Measurements from ENCODE around the gene MCAM. TPM values are rescaled to one million over a fixed set of nuclear protein-coding genes. Genes with fewer than 3 reads are reported as not detected.

The MCAM gene
- total and polyA plus RNA-seq, 2 donors (not counting 3 experiments of a cell fraction or from before 2014, with no cell fraction given) = 1,027 to 2,543 TPM

DNA sequence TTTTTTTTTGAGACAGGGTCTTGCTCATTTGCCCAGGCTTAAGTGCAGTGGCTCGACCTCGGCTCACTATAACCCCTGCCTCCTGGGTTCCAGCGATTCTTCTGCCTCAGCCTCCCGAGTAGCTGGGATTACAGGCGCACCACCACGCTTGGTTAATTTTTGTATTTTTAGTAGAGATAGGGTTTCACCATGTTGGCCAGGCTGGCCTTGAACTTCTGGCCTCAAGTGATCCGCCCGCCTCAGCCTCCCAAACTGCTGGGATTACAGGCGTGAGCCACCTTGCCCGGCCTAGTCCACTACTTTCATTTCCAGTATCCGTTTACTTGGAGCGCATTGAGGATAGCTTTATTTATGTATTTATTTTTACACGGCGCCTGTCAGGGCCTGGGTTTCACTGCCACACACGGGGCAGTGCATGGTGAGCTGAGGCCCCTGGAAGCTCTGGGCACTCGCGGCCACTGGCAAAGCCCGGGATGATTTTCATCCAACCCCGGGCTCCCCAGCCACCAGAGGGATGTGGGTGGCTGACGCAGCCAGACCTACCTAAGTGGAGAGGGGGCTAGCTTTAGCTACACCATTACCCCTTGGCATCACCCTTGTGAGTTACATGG lies 6.1 kb upstream of the MCAM start:
- no peak for DNase-seq (ENCODE audit: low read depth, low spot score)
- Histone ChIP-seq H3K9me1 (replicated peaks; ENCODE audit: control insufficient read depth, extremely low read depth, insufficient read depth, low read length) (no peaks in the 10 kb centered on the region), H3K9ac (replicated peaks; ENCODE audit: extremely low read depth, insufficient read depth, low read length) (no peak overlapping the region), H3K4me3 (replicated peaks in 1 of 3; ENCODE audit: insufficient read depth in 1 of 3, low read depth in 1 of 3, low read length in 3 of 3) (no peak overlapping the region), H2AFZ (ENCODE audit: low read depth, low read length) (no peak overlapping the region), H3K9me3 (replicated peaks; ENCODE audit: control insufficient read depth, insufficient read depth, low read length) (no peaks in the 10 kb centered on the region), H3K4me2 (ENCODE audit: insufficient read depth, low read length) (no peak overlapping the region), H3K79me2 (ENCODE audit: control insufficient read depth, insufficient read depth, low read length) (no peaks in the 10 kb centered on the region), H3K27ac (ENCODE audit: insufficient read depth, low read depth, low read length) (no peak overlapping the region), H3K4me1 (ENCODE audit: control insufficient read depth, extremely low read depth, insufficient read depth, low read length) (peaks cover 44% of the 10 kb centered on the region), H3K36me3 (ENCODE audit: control insufficient read depth in 2 of 2, extremely low read depth in 1 of 2, insufficient read depth in 2 of 2, low read length in 2 of 2) (no peaks in the 10 kb centered on the region), H4K20me1 (replicated peaks; ENCODE audit: control insufficient read depth, extremely low read depth, insufficient read depth, low read length) (no peaks in the 10 kb centered on the region), H3K27me3 (ENCODE audit: control insufficient read depth in 2 of 2, insufficient read depth in 2 of 2, low read length in 2 of 2) (no peaks in the 10 kb centered on the region)
- intact Hi-C loops (cut with micrococcal nuclease) (loop anchor here (1.0 kb wide), 5 partner anchors 8 to 178 kb away; partner anchors contain the start of genes CBL and NLRX1), dilution Hi-C loops (cut with MboI; ENCODE audit: extremely low pct_ligation_motif_present, low sequenced_read_pairs) (no loop called here)
- FAIRE-seq = no peak
- ChIA-PET POLR2A (interaction anchor here (0.6 kb wide), 1 partner anchor 15 kb away, joined by 3 read pairs; no protein-coding TSS in a partner anchor), CTCF (interaction anchor here (0.7 to 15.9 kb wide), 21 partner anchors 8 to 258 kb away, joined by 3 to 301 read pairs (median 4); partner anchors contain the start of genes C1QTNF5, CBL, DPAGT1 and NLRX1)
- BruUV-seq (replicated peaks) = no TSS peak
- TF ChIP-seq POLR2A (IDR thresholded peaks at IDR 0.05; ENCODE audit: low read depth, low read length) (no peak), MYC (IDR thresholded peaks at IDR 0.05; ENCODE audit: low read depth, low read length) (no peak), POLR2AphosphoS5 (IDR thresholded peaks at IDR 0.05; ENCODE audit: insufficient read depth, low read depth, low read length) (no peak), GATA2 (IDR thresholded peaks at IDR 0.05; ENCODE audit: insufficient read depth, insufficient read length, low read depth, low read length) (no peak)
- TF ChIP-seq, protein P1, sequence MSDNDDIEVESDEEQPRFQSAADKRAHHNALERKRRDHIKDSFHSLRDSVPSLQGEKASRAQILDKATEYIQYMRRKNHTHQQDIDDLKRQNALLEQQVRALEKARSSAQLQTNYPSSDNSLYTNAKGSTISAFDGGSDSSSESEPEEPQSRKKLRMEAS (IDR thresholded peaks at IDR 0.05; ENCODE audit: insufficient read depth, insufficient read length) = no peak

DNA sequence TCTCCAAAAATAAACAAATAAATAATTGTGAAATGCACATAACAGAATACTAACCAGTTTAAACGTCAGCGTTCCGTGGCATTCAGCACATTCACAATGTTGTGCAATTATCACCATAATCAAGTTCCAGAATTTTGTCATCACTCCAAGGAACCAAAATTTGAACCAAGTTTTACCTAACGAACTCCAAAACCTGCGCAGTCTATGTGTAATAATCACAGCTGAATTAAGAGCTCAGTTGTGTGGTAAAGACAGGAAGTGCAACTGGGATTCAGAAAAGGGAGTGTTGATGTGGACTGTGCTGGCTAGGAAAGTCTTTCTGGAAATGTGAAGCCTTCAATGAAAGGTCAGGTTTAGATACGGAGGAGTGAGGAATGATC lies 5.4 kb upstream of the MCAM start:
- H4K20me1 ChIP-seq (replicated peaks; ENCODE audit: control insufficient read depth, extremely low read depth, insufficient read depth, low read length) = no peaks in the 10 kb centered on the region
- H3K4me1 ChIP-seq (ENCODE audit: control insufficient read depth, extremely low read depth, insufficient read depth, low read length) = peaks cover 51% of the 10 kb centered on the region
- H3K27me3 ChIP-seq (ENCODE audit: control insufficient read depth in 2 of 2, insufficient read depth in 2 of 2, low read length in 2 of 2) = no peaks in the 10 kb centered on the region
- CTCF ChIA-PET = interaction anchor here (0.9 to 15.9 kb wide), 17 partner anchors 10 to 257 kb away, joined by 3 to 301 read pairs (median 4); partner anchors contain the start of genes ABCG4, C1QTNF5, CBL and DPAGT1
- no peak for TF ChIP-seq GATA2 (IDR thresholded peaks at IDR 0.05; ENCODE audit: insufficient read depth, insufficient read length, low read depth, low read length)
- TF ChIP-seq POLR2A (IDR thresholded peaks at IDR 0.05; ENCODE audit: low read depth, low read length) = no peak
- no peak for TF ChIP-seq JUN (IDR thresholded peaks at IDR 0.05; ENCODE audit: borderline replicate concordance, insufficient read depth, insufficient read length, low read depth)
- TF ChIP-seq, protein P2, sequence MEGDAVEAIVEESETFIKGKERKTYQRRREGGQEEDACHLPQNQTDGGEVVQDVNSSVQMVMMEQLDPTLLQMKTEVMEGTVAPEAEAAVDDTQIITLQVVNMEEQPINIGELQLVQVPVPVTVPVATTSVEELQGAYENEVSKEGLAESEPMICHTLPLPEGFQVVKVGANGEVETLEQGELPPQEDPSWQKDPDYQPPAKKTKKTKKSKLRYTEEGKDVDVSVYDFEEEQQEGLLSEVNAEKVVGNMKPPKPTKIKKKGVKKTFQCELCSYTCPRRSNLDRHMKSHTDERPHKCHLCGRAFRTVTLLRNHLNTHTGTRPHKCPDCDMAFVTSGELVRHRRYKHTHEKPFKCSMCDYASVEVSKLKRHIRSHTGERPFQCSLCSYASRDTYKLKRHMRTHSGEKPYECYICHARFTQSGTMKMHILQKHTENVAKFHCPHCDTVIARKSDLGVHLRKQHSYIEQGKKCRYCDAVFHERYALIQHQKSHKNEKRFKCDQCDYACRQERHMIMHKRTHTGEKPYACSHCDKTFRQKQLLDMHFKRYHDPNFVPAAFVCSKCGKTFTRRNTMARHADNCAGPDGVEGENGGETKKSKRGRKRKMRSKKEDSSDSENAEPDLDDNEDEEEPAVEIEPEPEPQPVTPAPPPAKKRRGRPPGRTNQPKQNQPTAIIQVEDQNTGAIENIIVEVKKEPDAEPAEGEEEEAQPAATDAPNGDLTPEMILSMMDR (IDR thresholded peaks at IDR 0.05; ENCODE audit: extremely low read depth in 1 of 2, insufficient read depth in 1 of 2, low read depth in 1 of 2, low read length in 2 of 2) = no peak
- no peak for TF ChIP-seq MYC (IDR thresholded peaks at IDR 0.05; ENCODE audit: low read depth, low read length)
- TF ChIP-seq, protein P1 (IDR thresholded peaks at IDR 0.05; ENCODE audit: insufficient read depth, insufficient read length) = no peak
- DNase-seq (ENCODE audit: low read depth, low spot score) (peak; percentile 31), FAIRE-seq (peak; percentile 26)
- H3K4me3 ChIP-seq (replicated peaks in 1 of 3; ENCODE audit: insufficient read depth in 1 of 3, low read depth in 1 of 3, low read length in 3 of 3) = no peak overlapping the region
- no peaks in the 10 kb centered on the region for H3K9me1 ChIP-seq (replicated peaks; ENCODE audit: control insufficient read depth, extremely low read depth, insufficient read depth, low read length)
- POLR2A ChIA-PET = no interaction called here
- intact Hi-C loops (cut with micrococcal nuclease) = no loop called here
- H3K9me3 ChIP-seq (replicated peaks; ENCODE audit: control insufficient read depth, insufficient read depth, low read length) = no peaks in the 10 kb centered on the region
- peak overlapping the region; percentile 4 for H3K9ac ChIP-seq (replicated peaks; ENCODE audit: extremely low read depth, insufficient read depth, low read length)
- no peaks in the 10 kb centered on the region for H3K36me3 ChIP-seq (ENCODE audit: control insufficient read depth in 2 of 2, extremely low read depth in 1 of 2, insufficient read depth in 2 of 2, low read length in 2 of 2)
- H2AFZ ChIP-seq (ENCODE audit: low read depth, low read length) = peak overlapping the region; percentile 33
- H3K27ac ChIP-seq (ENCODE audit: insufficient read depth, low read depth, low read length) = peak overlapping the region; percentile 13
- H3K79me2 ChIP-seq (ENCODE audit: control insufficient read depth, insufficient read depth, low read length) = peaks cover 3% of the 10 kb centered on the region
- peak overlapping the region; percentile 5 for H3K4me2 ChIP-seq (ENCODE audit: insufficient read depth, low read length)
- dilution Hi-C loops (cut with MboI; ENCODE audit: extremely low pct_ligation_motif_present, low sequenced_read_pairs) = no loop called here
- no TSS peak for BruUV-seq (replicated peaks)

All from endothelial cell of umbilical vein (primary cell).